GM21737 (cell line): ENCODE measurements around the gene FRYL.
"Not testable (repeated sequence)": the region's sequence is repeated elsewhere in the genome, so short reads cannot be mapped to it uniquely, and the experiment has no call there.

Experiments used
- ATAC-seq: cut with Tn5 transposase; IDR thresholded peaks from one replicate; pipeline ENCODE4 v1.9.1; 2021; ENCODE audit warnings: mild to moderate bottlenecking, moderate library complexity; ENCODE audit not compliant: unreplicated experiment

Gene FRYL

GRCh38 chr4:48704091-48704802, 75.8 kb downstream of the FRYL start:
- ATAC-seq = no peak

GRCh38 chr4:48699475-48699874, 80.6 kb downstream of the FRYL start:
- ATAC-seq = no peak

GRCh38 chr4:48698029-48698971, 81.8 kb downstream of the FRYL start:
- no peak for ATAC-seq

GRCh38 chr4:48697516-48697915, 82.6 kb downstream of the FRYL start:
- ATAC-seq = not testable (repeated sequence)

- ATAC-seq = no peak
Observed at GRCh38 chr4:48694824-48695223, 85.3 kb downstream of the FRYL start.

- no peak for ATAC-seq
Observed at GRCh38 chr4:48693856-48694574, 86.1 kb downstream of the FRYL start.

- no peak for ATAC-seq
Observed at GRCh38 chr4:48692897-48693296, 87.2 kb downstream of the FRYL start.

GRCh38 chr4:48692044-48692443, 88.0 kb downstream of the FRYL start:
- ATAC-seq = no peak

GRCh38 chr4:48688953-48689352, 91.1 kb downstream of the FRYL start:
- no peak for ATAC-seq

GRCh38 chr4:48687313-48688051, 92.6 kb downstream of the FRYL start:
- no peak for ATAC-seq

- ATAC-seq = no peak
Observed at GRCh38 chr4:48686369-48686768, 93.7 kb downstream of the FRYL start.

GRCh38 chr4:48683784-48684666, 96.1 kb downstream of the FRYL start:
- ATAC-seq = peak; percentile 82

- not testable (repeated sequence) for ATAC-seq
Observed at GRCh38 chr4:48682870-48683269, 97.2 kb downstream of the FRYL start.

GRCh38 chr4:48681856-48682255, 98.2 kb downstream of the FRYL start:
- ATAC-seq = peak; percentile 60

GRCh38 chr4:48680848-48681568, 99.1 kb downstream of the FRYL start:
- ATAC-seq = no peak

GRCh38 chr4:48673537-48673936, 106.5 kb downstream of the FRYL start:
- no peak for ATAC-seq

GRCh38 chr4:48670587-48670986, 109.5 kb downstream of the FRYL start:
- no peak for ATAC-seq

- ATAC-seq = no peak
Observed at GRCh38 chr4:48669086-48669485, 111.0 kb downstream of the FRYL start.
